ENCODE data around the gene EFHC1. TPM values are rescaled to one million over a fixed set of nuclear protein-coding genes. Genes with fewer than 3 reads are reported as not detected.

Gene EFHC1
- polyA plus RNA-seq, 1 donor from 2014 or later, result 173 TPM

GRCh38 chr6:52371656-52372191, 48.4 kb upstream of the EFHC1 start:
- Histone ChIP-seq H3K9me2 (ENCODE audit: insufficient read depth, low read length) (no peaks in the 10 kb centered on the region), H3K27ac (ENCODE audit: low read length) (no peak overlapping the region), H2AFZ (ENCODE audit: low read depth, low read length) (no peak overlapping the region), H3K27me3 (ENCODE audit: insufficient read depth, low read depth, low read length) (no peaks in the 10 kb centered on the region), H3K4me3 (ENCODE audit: low read length) (no peak overlapping the region), H3F3A (ENCODE audit: insufficient read depth, low read length, poor library complexity, severe bottlenecking) (no peaks in the 10 kb centered on the region), H3K9ac (ENCODE audit: low read length) (no peak overlapping the region), H4K20me1 (ENCODE audit: insufficient read depth) (no peaks in the 10 kb centered on the region), H3K36me3 (ENCODE audit: insufficient read depth, low read length) (no peaks in the 10 kb centered on the region), H3K79me2 (replicated peaks; ENCODE audit: insufficient read depth, low read length) (no peaks in the 10 kb centered on the region), H3K4me2 (ENCODE audit: low read length) (no peak overlapping the region), H3K9me3 (ENCODE audit: low read length) (no peaks in the 10 kb centered on the region)
- TF ChIP-seq RAD21 (conservative IDR thresholded peaks at IDR 0.05) (no peak), EP300 (conservative IDR thresholded peaks at IDR 0.05; ENCODE audit: poor library complexity, severe bottlenecking) (no peak), REST (IDR thresholded peaks at IDR 0.05; ENCODE audit: borderline replicate concordance) (no peak), CTCF (IDR thresholded peaks at IDR 0.05; ENCODE audit: poor library complexity, severe bottlenecking) (no peak), TAF1 (IDR thresholded peaks at IDR 0.05; ENCODE audit: low read depth) (no peak), SMC3 (conservative IDR thresholded peaks at IDR 0.05; ENCODE audit: poor library complexity) (no peak), EZH2 (IDR thresholded peaks at IDR 0.05; ENCODE audit: borderline replicate concordance, insufficient read depth, low read length, poor library complexity, severe bottlenecking) (no peak), MXI1 (conservative IDR thresholded peaks at IDR 0.05; ENCODE audit: poor library complexity, severe bottlenecking) (no peak), POLR2AphosphoS5 (IDR thresholded peaks at IDR 0.05) (no peak)

- no peaks in the 10 kb centered on the region for H3K79me2 ChIP-seq (replicated peaks; ENCODE audit: insufficient read depth, low read length)
- H3K4me3 ChIP-seq (ENCODE audit: low read length), result no peak overlapping the region
- H3K4me2 ChIP-seq (ENCODE audit: low read length), result no peak overlapping the region
- H3K9ac ChIP-seq (ENCODE audit: low read length), result no peak overlapping the region
- H3K36me3 ChIP-seq (ENCODE audit: insufficient read depth, low read length), result no peaks in the 10 kb centered on the region
- no peaks in the 10 kb centered on the region for H3K9me2 ChIP-seq (ENCODE audit: insufficient read depth, low read length)
- no peaks in the 10 kb centered on the region for H3F3A ChIP-seq (ENCODE audit: insufficient read depth, low read length, poor library complexity, severe bottlenecking)
- H3K27ac ChIP-seq (ENCODE audit: low read length), result no peak overlapping the region
- H3K9me3 ChIP-seq (ENCODE audit: low read length), result no peaks in the 10 kb centered on the region
- no peaks in the 10 kb centered on the region for H3K27me3 ChIP-seq (ENCODE audit: insufficient read depth, low read depth, low read length)
- no peak overlapping the region for H2AFZ ChIP-seq (ENCODE audit: low read depth, low read length)
- H4K20me1 ChIP-seq (ENCODE audit: insufficient read depth), result no peaks in the 10 kb centered on the region
- TF ChIP-seq TAF1 (IDR thresholded peaks at IDR 0.05; ENCODE audit: low read depth) (no peak), EZH2 (IDR thresholded peaks at IDR 0.05; ENCODE audit: borderline replicate concordance, insufficient read depth, low read length, poor library complexity, severe bottlenecking) (no peak), REST (IDR thresholded peaks at IDR 0.05; ENCODE audit: borderline replicate concordance) (no peak), POLR2AphosphoS5 (IDR thresholded peaks at IDR 0.05) (no peak), RAD21 (conservative IDR thresholded peaks at IDR 0.05) (no peak), SMC3 (conservative IDR thresholded peaks at IDR 0.05; ENCODE audit: poor library complexity) (no peak), CTCF (IDR thresholded peaks at IDR 0.05; ENCODE audit: poor library complexity, severe bottlenecking) (no peak), MXI1 (conservative IDR thresholded peaks at IDR 0.05; ENCODE audit: poor library complexity, severe bottlenecking) (no peak), EP300 (conservative IDR thresholded peaks at IDR 0.05; ENCODE audit: poor library complexity, severe bottlenecking) (no peak)
These were observed 46.9 kb upstream of the EFHC1 start for GRCh38 chr6:52373151-52373690.

Data from neural cell (in vitro differentiated cells).